HG02884 (cell line): ENCODE measurements around the gene ARF6.
"Not testable (repeated sequence)": the region's sequence is repeated elsewhere in the genome, so short reads cannot be mapped to it uniquely, and the experiment has no call there.

Experiments used
- ATAC-seq: cut with Tn5 transposase; IDR thresholded peaks from one replicate; pipeline ENCODE4 v1.9.1; 2021; ENCODE audit warnings: mild to moderate bottlenecking, moderate library complexity; ENCODE audit not compliant: unreplicated experiment

ARF6 gene

DNA sequence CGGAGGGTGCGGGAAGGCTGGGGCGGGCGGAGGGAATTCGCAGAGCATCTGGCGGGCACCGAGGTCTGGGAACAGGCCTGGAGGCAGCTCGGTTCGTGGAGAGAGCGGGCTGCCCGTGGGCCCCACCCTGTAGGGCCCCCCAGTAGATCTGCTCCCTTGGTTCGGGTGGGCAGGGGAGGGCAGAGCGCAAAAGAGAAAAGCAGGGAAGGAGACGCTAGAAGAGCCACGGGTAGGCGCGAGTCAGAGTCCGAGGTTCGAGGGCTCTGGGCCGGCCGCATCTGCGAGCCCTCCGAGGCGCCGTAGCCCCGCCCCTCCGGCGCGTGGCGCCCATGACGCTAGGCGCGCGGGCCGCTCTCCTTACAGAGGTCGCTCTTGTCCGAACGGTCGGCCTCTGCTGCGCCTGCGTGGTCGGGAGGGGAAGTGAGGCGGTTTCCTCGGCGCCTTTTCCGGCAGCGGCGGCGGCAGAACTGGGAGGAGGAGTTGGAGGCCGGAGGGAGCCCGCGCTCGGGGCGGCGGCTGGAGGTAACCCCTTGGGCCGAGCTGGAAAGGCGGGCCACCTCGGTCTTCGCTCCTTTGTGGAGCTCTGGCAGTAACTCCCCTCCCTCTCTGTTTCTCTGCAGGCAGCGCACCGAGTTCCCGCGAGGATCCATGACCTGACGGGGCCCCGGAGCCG lies at the start of gene ARF6:
Gene ARF6, plus strand, starts transcription at position 447 of the 673 bp plus-strand sequence. CDS start 655 bp downstream, outside the sequence.
- ATAC-seq: peak; percentile 75

DNA sequence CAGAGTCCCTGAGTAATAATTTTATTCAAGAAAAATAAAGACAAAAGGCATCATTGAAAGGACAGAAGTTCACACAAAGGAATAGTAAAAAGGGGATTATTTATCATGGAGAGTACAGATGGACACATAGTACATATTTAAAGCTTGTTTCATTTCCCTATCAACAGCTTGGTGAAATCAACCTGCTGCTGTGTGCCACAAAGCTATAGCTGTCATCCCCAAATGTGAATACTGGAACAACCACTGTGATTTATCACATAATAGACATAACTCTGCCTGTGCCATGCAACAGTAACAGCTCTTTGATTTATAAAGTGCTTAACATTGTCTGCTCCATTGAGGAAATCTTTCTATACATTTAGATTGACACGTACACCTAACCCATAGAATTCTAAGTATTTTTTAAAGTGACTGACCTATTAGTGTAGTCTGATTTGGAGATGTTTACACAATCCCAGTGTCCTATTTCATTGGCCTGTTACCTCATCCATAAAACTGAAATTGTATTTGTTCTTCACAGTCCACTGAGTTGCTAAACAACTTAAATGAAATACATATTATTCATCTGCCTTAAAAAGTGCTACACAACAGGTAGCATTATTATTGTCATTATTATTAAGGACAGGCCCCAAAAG lies 43.6 kb upstream of the ARF6 start:
- ATAC-seq: no peak

DNA sequence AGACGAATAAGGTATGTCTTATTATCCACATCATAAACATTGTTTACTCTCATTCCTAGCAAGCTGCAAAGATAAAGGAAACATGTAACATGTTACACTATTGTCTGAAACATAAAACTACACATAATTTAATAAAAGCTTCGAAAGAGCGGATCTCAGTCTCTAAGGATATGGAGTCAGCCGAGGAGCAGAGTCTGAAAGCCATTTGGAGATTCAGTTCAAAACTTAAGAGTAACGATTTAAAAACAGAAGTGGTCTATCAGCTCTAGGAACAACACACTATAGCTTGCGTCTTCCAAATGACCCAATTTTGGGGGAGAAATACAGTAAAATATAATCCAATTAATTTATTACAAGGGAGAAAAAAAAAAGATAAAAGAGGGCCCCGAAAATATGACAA lies 41.1 kb upstream of the ARF6 start:
- no peak for ATAC-seq

DNA sequence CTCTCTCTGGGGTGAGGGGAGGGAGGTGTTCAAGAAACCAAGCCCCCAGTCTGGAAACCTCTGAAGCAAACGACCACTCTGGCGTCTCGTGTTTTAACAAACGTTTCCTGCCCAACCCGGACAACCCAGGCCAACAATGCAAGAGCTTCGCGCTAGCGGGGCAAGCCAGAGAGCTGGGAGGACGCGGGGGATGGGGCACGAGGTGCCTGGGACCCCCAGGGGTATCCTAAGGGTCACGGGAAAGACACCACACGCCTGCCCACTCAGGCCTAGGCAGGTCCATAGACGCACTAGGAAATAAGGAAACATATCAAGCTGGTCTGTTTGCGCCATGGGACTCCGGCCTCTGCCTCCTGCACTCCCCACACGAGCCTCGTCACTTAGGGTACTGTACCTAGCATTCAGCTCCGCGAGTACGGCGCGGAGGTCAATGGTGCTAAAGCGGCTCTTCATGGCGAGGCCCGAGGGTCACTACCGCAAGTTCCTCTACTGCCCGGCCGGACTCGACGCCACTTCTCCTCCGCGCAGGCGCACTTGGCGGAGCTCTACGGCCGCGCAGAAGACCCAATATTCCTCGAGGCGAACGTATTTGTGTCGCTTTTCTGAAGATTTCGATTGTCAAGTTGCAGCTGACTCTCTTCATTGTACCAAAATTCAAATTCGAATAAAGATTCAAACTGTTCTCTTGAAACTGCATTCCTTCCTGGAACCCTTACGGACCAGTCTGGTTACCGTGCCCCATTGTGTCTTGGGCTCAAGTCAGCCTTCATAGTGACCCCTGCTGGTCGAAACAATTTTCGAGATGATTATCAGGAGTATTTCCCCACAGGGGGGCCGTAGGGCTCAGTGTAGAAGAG lies 40.4 kb upstream of the ARF6 start, which contains the start of gene NEMF:
Gene NEMF, minus strand, starts transcription at position 488 of the 857 bp plus-strand sequence. Its CDS starts 35 bp downstream, at position 453.
- peak; percentile 79 for ATAC-seq

DNA sequence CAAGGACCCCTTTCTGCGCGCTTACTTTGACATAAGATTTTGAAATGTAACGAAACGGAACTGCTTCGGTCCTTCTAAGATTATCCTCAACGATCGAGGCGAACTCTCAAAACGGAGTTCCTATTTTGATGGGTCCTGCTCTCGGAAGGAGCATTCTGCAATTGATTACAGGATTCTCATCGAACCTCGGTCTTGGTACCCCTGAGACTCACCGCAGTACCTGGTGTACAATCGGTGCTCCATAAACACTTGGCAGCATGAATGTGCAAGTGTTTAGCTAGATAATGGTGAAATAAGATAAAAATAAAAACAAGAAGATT lies 39.8 kb upstream of the ARF6 start:
- ATAC-seq: peak; percentile 24

DNA sequence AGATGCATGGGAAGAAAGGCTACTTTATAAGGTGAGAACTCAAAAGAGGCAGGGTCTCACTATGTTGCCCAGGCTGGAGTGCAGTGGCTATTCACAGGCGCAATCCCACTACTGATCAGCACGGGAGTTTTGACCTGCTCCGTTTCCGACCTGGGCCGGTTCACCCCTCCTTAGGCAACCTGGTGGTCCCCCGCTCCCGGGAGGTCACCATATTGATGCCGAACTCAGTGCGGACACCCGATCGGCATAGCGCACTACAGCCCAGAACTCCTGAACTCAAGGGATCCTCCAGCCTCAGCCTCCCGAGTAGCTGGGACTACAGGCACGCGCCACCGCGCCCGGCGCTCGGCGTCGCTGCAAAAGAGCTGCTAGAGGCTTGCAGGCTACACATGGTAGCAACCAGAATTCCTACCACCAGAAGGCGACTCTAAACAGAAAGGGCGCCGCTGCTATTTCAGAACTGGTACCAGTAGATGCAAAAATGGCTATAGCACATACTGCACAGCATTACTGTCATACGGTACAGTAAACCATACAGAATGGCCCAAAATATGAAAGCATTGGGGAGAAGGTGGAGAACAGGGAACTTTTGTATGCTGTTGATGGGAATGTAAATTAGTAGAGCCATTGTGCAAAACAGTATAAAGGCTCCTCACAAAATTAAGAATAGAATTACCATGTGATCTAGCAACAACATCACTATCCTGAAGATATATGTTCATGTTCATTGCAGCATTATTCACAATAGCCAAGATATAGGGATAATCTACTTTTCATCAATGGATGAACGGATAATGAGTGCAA lies 39.1 kb upstream of the ARF6 start:
- peak; percentile 36 for ATAC-seq

DNA sequence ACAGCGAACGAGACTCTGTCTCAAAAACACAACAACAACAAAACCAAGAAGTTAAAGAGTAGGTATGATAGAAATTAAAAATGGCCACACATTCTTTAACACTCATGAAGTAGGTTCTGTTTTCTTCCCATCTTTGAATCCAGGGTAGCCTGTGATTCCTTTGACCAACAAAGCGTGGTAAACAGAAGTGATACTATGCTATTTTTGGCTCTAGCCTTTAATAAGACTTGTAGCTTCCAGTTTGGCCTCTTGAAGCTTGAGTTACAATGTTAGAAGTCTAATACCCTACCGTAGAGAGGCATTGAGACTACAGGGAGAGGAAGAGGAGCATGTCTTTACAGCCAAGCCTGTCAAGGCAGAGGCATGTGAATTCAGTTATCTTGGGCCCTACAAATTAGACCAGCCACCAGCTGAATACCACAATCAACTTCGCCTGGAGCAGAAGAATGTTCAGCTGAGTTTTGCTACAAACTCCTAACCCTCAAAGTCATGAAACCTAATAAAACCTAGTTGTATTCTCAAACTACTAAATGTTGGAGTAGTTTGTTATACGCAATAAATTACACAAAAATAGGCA lies 35.4 kb upstream of the ARF6 start:
- ATAC-seq: no peak

DNA sequence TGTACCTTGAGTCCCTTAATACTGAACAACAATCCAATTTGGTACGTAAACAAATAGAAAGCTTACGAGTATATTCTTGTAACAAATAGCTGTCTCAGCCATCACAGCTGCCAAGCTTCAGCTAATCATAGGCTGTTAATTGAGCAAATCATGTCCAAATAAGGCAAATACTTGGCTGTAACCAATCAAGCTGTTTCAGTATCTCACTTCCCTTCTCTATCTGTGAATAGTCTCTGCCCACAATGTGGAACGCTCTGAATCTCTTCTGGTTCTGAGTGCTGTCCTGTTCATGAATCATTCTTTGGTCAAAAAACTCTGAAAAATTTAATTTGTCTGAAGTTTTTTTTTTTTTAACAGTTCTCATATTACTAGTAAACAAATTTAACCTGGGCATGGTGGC lies 34.5 kb upstream of the ARF6 start:
- no peak for ATAC-seq

DNA sequence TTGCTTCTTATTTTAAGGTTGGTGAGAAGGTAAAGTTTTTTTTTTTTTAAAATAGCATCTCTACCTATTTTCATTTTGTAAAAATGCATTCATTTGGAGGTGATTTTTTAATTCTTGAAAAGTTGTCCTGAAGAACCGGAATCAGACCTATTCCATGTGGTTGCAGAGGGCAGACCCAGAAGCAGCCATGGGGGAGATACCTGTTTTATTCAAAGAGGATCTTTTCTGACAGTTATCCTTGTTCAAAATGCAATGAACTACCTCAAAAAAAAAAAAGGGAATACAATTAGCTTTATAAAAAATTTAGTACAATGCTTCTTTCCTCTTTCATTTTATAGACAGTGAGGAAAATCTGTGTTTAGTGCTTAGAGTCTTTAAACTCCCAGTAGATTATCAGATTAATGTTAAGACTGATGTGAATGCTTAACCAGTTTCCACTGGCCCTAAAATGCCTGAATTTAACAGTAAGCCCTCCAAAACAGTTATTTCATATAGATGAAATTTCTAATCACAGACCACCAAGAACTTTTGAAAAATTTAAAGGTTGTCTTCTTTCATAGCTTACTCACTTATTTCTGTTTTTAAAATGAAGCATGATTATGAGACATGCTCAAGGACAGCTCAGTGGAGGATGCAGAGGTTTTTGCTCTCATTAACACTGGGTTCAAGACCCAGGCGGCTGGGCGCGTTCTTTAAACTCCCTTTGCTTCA lies 31.7 kb upstream of the ARF6 start:
- ATAC-seq: no peak

DNA sequence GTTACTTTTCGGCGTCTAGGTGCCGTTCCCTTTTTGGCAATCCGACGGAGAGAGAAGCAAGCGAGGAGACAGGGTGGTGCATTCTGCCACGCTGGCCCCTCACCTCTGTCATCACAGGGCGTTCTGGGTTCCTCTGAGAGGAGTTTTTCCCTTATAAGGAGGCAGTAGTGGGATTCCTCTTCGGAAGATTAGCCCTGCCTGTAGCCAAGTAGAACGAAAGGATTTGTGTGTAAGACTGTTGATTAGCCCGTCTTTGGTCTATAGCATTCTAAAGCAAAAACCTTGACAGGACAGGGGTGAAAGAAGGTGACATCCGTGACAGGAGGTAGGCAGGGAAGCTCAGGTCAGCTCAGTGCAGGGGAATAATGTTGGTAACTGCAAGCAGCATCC lies 31.2 kb upstream of the ARF6 start:
- ATAC-seq: no peak

DNA sequence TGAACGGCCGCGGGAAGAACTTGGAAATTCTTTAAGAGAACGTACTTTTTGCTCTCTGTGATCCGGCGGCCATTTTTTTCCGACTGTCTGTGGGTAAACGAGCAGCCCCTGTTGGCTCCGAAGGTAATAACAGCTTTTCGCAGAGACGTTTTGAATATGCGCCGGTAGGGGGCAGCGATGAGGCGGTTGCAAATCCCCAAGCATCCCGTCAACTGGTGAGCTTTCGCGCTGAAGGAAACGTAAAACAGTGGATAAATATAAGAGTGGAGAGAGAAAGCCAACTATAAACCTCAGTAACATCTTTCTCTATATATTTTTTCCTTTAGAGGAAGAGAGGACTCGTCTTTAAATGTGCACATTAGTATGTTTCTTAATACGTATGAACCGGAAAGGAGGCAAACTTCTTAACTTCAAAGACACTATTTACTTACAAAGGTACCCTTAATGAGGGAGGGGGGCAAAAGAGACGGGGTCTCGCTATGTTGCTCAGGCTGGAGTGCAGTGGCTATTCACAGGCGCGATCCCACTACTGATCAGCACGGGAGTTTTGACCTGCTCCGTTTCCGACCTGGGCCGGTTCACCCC lies 30.7 kb upstream of the ARF6 start:
- no peak for ATAC-seq

DNA sequence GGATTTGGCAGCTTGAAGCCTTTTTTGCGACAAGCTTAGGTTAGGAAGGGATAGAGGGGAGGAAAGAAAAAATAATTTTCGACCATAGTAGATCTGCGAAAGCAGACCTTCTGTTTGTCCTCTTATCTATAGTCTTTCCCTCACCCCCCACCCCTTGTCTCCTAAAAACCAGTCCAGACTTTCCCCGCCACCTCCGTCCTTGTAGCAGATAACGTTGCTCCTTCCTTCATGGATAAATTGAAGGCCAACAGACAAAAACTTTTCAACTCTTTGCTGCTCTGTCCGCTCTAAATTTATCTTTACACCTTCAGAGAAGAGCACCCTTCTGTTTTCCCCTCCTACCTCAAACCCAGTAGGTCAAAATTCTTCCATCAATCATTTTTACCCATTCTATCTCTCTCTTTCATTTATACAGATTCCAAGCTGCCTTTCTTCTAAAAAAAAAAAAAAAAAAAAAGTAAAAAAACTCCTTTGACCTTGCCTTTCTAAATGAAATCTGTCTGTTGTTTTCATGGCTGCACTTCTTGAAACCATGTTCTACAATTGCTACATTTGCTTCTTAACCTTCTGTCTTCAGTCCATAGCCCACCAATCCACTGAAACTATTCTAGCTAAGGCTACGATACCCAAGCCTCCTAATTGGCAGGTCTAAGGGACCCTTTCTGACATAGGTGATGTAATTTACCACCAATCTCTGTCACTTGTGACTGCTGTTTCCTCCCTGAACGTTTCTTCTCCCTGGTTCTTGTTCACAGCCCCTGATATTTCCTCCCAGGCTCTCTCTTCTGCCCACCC lies 29.2 kb upstream of the ARF6 start:
- no peak for ATAC-seq

DNA sequence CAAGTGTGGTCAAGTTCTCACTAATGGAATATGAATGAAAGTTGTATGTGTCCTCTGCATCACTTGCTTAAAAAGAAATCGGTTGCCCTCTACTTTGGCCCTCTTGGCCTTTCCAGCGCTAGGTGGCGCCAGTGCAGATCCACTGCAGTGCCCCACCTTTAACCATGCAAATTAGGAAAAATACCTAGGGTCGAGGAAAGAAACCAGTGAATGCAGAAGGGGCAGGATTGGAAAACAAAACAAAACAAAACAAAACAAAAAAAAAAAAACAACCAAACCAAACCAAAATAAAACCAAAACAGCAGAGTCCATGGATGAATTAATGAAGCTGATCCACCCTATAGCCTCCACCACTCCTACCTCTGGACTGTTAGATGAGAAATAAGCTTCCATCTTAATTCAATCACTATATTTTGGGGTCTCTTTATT lies 27.4 kb upstream of the ARF6 start:
- ATAC-seq: no peak

DNA sequence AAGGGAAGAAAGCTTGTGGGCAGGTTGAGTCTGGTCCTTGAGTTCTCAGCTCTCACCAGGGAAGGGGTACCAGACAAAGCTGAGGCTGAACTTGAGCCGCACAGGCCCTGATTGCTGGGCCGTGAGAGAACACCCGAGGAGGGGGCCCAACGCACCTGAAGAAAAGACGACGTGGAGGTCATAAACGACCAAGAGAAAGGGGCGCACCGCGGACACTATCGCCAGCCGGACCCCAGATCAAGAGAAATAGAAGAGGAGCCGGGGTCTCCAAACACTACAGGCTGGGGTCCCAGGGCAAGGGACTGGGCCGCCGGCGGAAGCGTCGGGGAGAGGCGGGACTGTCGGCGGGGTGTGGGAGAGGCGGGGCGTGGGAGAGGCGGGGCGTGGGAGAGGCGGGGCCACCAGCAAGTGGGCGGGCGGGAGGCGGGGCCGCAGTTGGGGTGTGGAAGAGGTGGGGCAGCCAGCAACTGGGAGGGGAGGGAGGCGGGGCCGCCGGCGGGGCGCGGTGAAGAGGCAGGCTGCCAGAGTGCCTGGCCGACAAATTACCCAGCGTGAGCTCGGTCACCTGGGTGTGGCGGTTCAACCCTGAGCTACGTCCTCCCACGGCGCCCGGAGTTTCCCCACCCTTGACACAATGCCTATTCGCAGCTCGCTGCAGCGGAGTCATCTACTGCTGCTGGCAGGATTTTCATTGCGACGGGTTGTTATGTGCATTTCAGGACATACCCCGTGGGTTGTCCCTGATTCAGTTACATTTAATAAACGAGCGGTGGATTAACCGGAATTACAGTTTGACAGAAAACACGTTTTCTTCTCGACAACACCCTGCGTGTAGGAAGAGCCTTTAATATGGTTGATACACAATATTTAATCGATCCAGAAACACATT lies 24.8 kb upstream of the ARF6 start:
- ATAC-seq: peak; percentile 78

DNA sequence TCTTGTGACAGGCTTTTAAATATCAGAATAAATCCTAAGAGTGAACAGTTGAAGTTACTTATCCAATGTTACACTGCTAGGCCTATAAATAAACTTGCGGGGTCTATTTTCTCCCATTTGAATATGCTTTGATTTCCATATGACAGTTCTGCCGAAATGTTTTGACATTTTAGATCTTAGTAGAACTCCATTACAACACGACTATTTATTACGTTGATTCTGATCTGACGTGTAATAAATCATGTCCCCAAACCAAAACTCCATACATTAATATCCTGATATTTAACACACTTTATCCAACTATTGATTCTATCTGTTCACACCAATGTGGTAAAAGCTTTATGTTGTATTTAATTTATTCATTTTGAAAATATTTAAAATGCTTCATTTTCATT lies 24.2 kb upstream of the ARF6 start:
- ATAC-seq: no peak

DNA sequence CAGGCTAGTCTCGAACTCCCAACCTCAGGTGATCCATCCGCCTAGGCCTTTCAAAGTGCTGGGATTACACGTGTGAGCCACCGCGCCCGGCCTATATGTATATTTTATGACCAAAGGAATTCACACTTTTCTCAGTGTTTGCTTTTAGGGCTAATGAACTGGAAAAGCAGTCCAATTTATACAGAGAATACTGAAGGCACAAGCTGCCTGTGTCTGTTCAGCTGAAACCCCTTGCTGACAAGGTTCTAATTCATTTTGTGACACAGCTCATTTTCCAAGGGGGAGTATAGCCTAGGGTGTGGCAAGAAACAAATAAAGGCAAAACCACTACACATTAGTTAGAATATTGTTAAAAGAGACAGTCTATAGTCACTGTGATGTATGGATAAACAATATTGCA lies 22.0 kb upstream of the ARF6 start:
- no peak for ATAC-seq

DNA sequence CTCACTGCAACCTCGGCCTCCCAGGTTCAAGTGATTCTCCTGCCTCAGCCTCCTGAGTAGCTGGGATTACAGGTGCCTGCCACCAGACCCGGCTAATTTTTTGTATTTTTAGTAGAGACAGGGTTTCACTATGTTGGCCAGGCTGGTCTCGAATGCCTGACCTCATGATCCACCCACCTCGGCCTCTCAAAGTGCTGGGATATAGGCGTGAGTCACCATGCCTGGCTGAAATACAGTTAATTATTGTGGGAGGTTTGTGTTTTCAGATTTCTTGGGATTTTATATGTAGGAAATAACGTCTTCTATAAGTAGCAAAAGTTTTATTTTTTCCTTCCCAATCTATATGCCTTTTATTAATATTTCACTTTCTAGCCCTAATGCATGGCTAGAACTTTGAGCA lies 19.3 kb upstream of the ARF6 start:
- not testable (repeated sequence) for ATAC-seq

DNA sequence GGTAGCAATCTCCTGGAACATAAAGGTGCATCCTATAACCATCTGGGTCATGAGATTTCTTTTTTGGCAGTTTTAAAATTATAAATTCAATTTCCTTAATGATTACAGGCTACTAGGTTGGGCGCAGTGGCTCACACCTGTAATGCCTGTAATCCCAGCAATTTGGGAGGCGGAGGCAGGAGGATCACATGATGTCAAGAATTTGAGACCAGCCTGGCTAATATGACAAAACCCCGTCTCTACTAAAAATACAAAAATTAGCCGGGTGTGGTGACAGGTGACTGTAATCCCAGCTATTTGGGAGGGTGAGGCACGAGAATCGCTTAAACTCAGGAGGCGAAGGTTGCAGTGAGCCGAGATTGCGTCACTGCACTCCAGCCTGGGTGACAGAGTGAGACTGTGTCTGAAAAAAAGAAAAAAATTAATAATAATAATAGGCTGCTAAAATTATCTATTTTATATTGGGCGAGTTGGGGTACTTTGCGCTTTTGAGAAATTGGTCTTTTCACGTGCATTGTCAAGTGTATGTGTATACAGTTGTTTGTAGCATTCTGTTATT lies 17.2 kb upstream of the ARF6 start:
- no peak for ATAC-seq
